Measurements from ENCODE around the gene ROPN1L. TPM values are rescaled to one million over a fixed set of nuclear protein-coding genes. Genes with fewer than 3 reads are reported as not detected.

The ROPN1L gene
- total RNA-seq, 2 donors from 2014 or later = 34.9 TPM; not detected in 1

DNA sequence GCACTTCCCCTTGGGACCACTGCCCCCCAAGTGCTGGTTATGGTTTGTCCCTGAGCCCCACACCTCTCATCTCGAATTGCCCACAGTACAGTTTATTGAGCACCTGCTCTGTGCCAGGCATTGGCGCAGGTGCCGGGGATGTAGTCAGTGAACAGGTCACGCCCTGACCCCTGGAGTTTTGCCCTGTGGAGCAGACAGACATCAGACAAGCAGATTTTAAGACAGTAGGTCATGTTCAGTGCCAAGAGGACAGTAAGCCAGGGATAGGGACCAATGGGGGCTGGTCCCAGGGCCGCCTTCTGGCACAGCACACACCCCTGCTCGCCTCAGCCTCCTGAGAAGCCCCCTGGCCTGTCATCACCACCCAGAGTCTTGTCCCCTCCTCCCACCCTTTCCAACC lies 21.9 kb downstream of the ROPN1L start:
- H3K4me1 ChIP-seq (replicated peaks) = peaks cover 6% of the 10 kb centered on the region
- no peaks in the 10 kb centered on the region for H3K36me3 ChIP-seq
- intact Hi-C loops (cut with DNase I) = no loop called here
- no peak overlapping the region for H3K27ac ChIP-seq
- no peak overlapping the region for H3K4me3 ChIP-seq
- H3K9me3 ChIP-seq = no peaks in the 10 kb centered on the region
- 94% methylated on average over 6 of the region's 6 CpGs for WGBS
- H3K27me3 ChIP-seq (replicated peaks; ENCODE audit: insufficient read depth) = no peaks in the 10 kb centered on the region
- no peak for DNase-seq (ENCODE audit: low spot score)
- TF ChIP-seq, protein P1, sequence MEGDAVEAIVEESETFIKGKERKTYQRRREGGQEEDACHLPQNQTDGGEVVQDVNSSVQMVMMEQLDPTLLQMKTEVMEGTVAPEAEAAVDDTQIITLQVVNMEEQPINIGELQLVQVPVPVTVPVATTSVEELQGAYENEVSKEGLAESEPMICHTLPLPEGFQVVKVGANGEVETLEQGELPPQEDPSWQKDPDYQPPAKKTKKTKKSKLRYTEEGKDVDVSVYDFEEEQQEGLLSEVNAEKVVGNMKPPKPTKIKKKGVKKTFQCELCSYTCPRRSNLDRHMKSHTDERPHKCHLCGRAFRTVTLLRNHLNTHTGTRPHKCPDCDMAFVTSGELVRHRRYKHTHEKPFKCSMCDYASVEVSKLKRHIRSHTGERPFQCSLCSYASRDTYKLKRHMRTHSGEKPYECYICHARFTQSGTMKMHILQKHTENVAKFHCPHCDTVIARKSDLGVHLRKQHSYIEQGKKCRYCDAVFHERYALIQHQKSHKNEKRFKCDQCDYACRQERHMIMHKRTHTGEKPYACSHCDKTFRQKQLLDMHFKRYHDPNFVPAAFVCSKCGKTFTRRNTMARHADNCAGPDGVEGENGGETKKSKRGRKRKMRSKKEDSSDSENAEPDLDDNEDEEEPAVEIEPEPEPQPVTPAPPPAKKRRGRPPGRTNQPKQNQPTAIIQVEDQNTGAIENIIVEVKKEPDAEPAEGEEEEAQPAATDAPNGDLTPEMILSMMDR (IDR thresholded peaks at IDR 0.05) = no peak
- TF ChIP-seq POLR2AphosphoS5 (IDR thresholded peaks at IDR 0.05) (no peak), POLR2A (IDR thresholded peaks at IDR 0.05) (no peak)

DNA sequence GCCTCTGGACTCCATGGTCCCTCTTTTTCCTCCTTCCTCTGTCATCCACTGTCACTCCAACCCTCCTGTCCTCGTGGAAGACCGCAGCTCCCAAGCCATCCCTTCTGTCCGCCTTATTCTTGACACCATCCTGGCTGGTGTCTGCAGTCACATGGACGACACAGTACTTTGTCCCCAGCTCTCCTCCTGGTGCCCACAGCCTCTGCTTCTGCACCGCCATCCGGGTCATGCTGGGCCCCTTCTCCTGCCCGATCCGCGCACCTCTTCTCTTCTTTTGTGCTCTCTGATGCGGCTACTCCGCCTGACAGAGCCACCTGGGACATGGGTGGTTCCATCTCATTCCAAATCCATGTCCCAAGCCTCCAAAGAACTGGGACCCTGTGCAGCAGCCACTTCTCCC lies 22.5 kb downstream of the ROPN1L start:
- Histone ChIP-seq H3K4me3 (no peak overlapping the region), H3K9me3 (no peaks in the 10 kb centered on the region), H3K4me1 (replicated peaks) (peaks cover 6% of the 10 kb centered on the region), H3K36me3 (no peaks in the 10 kb centered on the region), H3K27me3 (replicated peaks; ENCODE audit: insufficient read depth) (no peaks in the 10 kb centered on the region), H3K27ac (no peak overlapping the region)
- WGBS = 95% methylated on average over 11 of the region's 11 CpGs
- intact Hi-C loops (cut with DNase I) = no loop called here
- no peak for DNase-seq (ENCODE audit: low spot score)
- TF ChIP-seq, protein P1 (IDR thresholded peaks at IDR 0.05) = no peak
- TF ChIP-seq POLR2A (IDR thresholded peaks at IDR 0.05) = no peak
- no peak for TF ChIP-seq POLR2AphosphoS5 (IDR thresholded peaks at IDR 0.05)

DNA sequence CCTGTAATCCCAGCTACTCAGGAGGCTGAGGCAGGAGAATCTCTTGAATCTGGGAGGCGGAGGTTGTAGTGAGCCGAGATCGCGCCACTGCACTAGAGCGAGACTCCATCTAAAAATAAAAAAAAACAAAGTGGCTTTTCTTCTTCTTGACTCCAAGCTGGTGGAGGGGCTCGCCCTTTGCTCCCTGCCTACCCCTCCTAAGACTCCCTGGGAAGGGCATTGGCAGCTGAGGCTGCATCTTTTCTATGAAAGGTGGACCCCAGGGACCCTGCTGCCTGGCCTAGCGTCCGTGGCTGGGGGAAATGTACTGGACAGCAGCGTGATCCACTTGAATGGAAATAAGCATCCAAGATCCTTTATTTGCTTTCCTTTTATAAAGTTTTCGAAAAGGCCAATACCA lies 24.0 kb downstream of the ROPN1L start:
- WGBS = 94% methylated on average over 10 of the region's 10 CpGs
- intact Hi-C loops (cut with DNase I) = no loop called here
- Histone ChIP-seq H3K9me3 (no peaks in the 10 kb centered on the region), H3K27me3 (replicated peaks; ENCODE audit: insufficient read depth) (no peaks in the 10 kb centered on the region), H3K27ac (no peak overlapping the region), H3K4me3 (no peak overlapping the region), H3K36me3 (no peaks in the 10 kb centered on the region), H3K4me1 (replicated peaks) (no peaks in the 10 kb centered on the region)
- DNase-seq (ENCODE audit: low spot score) = no peak
- TF ChIP-seq, protein P1 (IDR thresholded peaks at IDR 0.05) = no peak
- TF ChIP-seq POLR2AphosphoS5 (IDR thresholded peaks at IDR 0.05) (no peak), POLR2A (IDR thresholded peaks at IDR 0.05) (no peak)

DNA sequence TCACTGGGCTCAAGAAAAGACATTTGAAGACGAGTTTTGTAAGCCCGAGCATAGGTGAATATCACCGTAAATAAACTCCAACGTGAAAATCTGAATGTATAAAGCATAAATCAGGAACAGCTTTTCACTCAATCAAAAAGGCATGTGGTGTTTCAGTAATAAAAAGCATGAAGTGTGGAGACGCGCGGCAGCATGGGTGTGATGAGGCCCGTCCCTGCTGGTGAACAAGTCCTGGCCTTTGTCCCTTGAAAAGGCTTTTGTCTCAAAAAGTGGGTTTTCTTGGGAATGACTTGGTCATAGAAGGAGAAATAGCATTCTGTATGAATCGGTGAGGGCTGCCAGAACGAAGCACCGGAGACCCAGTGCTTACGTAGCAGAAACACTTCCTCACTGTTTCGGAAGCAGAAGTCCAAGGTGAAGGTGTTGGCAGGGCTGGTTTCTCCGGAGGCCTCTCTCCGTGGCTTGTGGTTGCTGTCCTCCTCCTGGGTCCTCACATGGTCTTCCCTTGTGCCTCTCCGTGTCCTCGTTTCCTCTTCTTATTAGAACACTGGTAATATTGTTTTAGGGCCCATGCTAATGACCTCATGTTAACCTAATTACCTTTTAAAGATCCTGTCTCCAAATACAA lies 24.9 kb downstream of the ROPN1L start:
- H3K4me3 ChIP-seq = no peak overlapping the region
- intact Hi-C loops (cut with DNase I) = no loop called here
- 87% methylated on average over 17 of the region's 17 CpGs for WGBS
- H3K36me3 ChIP-seq = no peaks in the 10 kb centered on the region
- TF ChIP-seq POLR2AphosphoS5 (IDR thresholded peaks at IDR 0.05) (no peak), POLR2A (IDR thresholded peaks at IDR 0.05) (no peak)
- TF ChIP-seq, protein P1 (IDR thresholded peaks at IDR 0.05) = no peak
- no peaks in the 10 kb centered on the region for H3K4me1 ChIP-seq (replicated peaks)
- no peak for DNase-seq (ENCODE audit: low spot score)
- H3K9me3 ChIP-seq = no peaks in the 10 kb centered on the region
- no peaks in the 10 kb centered on the region for H3K27me3 ChIP-seq (replicated peaks; ENCODE audit: insufficient read depth)
- H3K27ac ChIP-seq = no peak overlapping the region
